HUDEP-2 (cell line): ENCODE data around the gene GRIK4.

Experiments used
- DNase-seq, 76 experiments: peaks; one replicate each; lab custom pipeline; 2025; ENCODE audit not compliant: unreplicated experiment in 76 of 76; lab: John Stamatoyannopoulos, UW

GRIK4 gene

GRCh38 chr11:120925944-120926343, 414.4 kb downstream of the GRIK4 start:
- no peak for DNase-seq

- no peak for DNase-seq
Measured at GRCh38 chr11:120928627-120929026, 417.1 kb downstream of the GRIK4 start.

GRCh38 chr11:120929090-120929489, 417.5 kb downstream of the GRIK4 start:
- no peak for DNase-seq

GRCh38 chr11:120929664-120930154, 418.2 kb downstream of the GRIK4 start:
- peak in 38 of 76 experiments; percentile 1 to 51 (median 15) for DNase-seq

- DNase-seq: peak in 2 of 76 experiments; percentile 3 to 8
Measured at GRCh38 chr11:120931057-120931779, 419.7 kb downstream of the GRIK4 start.

- no peak for DNase-seq
Measured at GRCh38 chr11:120932305-120932915, 420.9 kb downstream of the GRIK4 start.

- no peak for DNase-seq
Measured at GRCh38 chr11:120936356-120936755, 424.8 kb downstream of the GRIK4 start.

- no peak for DNase-seq
Measured at GRCh38 chr11:120937501-120937900, 426.0 kb downstream of the GRIK4 start.

GRCh38 chr11:120938260-120938659, 426.7 kb downstream of the GRIK4 start:
- DNase-seq: no peak

- no peak for DNase-seq
Measured at GRCh38 chr11:120940160-120940848, 428.8 kb downstream of the GRIK4 start.

GRCh38 chr11:120941000-120941399, 429.5 kb downstream of the GRIK4 start:
- DNase-seq: no peak

- no peak for DNase-seq
Measured at GRCh38 chr11:120942701-120943100, 431.2 kb downstream of the GRIK4 start.

- DNase-seq: no peak
Measured at GRCh38 chr11:120945042-120945441, 433.5 kb downstream of the GRIK4 start.

- no peak for DNase-seq
Measured at GRCh38 chr11:120950880-120951279, 439.3 kb downstream of the GRIK4 start.

- peak in 52 of 76 experiments; percentile 3 to 69 (median 28) for DNase-seq
Measured at GRCh38 chr11:120952461-120953434, 441.2 kb downstream of the GRIK4 start.

GRCh38 chr11:120954381-120954780, 442.8 kb downstream of the GRIK4 start:
- no peak for DNase-seq

GRCh38 chr11:120956710-120957495, 445.4 kb downstream of the GRIK4 start:
- no peak for DNase-seq

GRCh38 chr11:120958185-120958584, 446.6 kb downstream of the GRIK4 start:
- DNase-seq: no peak

GRCh38 chr11:120959189-120959588, 447.6 kb downstream of the GRIK4 start:
- no peak for DNase-seq

- DNase-seq: no peak
Measured at GRCh38 chr11:120964857-120965256, 453.3 kb downstream of the GRIK4 start.
